GM18909 (cell line): ENCODE data around the gene MYOM1.

ENCODE experiments used
- ATAC-seq: cut with Tn5 transposase; IDR thresholded peaks from one replicate; pipeline ENCODE4 v1.9.1; 2021; ENCODE audit warnings: mild to moderate bottlenecking; ENCODE audit not compliant: unreplicated experiment, poor library complexity

MYOM1 gene

GRCh38 chr18:3219631-3220335 lies at the start of gene MYOM1:
Gene MYOM1 (minus strand): TSS chr18:3219968. CDS start chr18:3215223, 4,745 bp downstream.
- ATAC-seq = no peak

- no peak for ATAC-seq
Measured at GRCh38 chr18:3269241-3269913, 49.6 kb upstream of the MYOM1 start.

GRCh38 chr18:3268306-3268705 lies 48.5 kb upstream of the MYOM1 start:
- ATAC-seq = no peak

- ATAC-seq = no peak
Measured at GRCh38 chr18:3266062-3266608, 46.4 kb upstream of the MYOM1 start.

- ATAC-seq = no peak
Measured at GRCh38 chr18:3265564-3266033, 45.8 kb upstream of the MYOM1 start.

- no peak for ATAC-seq
Measured at GRCh38 chr18:3264362-3264761, 44.6 kb upstream of the MYOM1 start.

GRCh38 chr18:3263132-3263700 lies 43.4 kb upstream of the MYOM1 start:
- no peak for ATAC-seq

- peak; percentile 45 for ATAC-seq
Measured at GRCh38 chr18:3262234-3263131, 42.7 kb upstream of the MYOM1 start.

GRCh38 chr18:3261373-3262233 lies 41.8 kb upstream of the MYOM1 start, which contains the start of gene MYL12B:
Gene MYL12B (plus strand): TSS chr18:3262133. CDS start chr18:3272899, 10,766 bp downstream.
- peak; percentile 88 for ATAC-seq

- ATAC-seq = no peak
Measured at GRCh38 chr18:3260995-3261372, 41.2 kb upstream of the MYOM1 start.

GRCh38 chr18:3257627-3258120 lies 37.9 kb upstream of the MYOM1 start:
- no peak for ATAC-seq

- ATAC-seq = no peak
Measured at GRCh38 chr18:3256693-3257626, 37.2 kb upstream of the MYOM1 start.

GRCh38 chr18:3255611-3256165 lies 35.9 kb upstream of the MYOM1 start:
- no peak for ATAC-seq

GRCh38 chr18:3254725-3255124 lies 35.0 kb upstream of the MYOM1 start:
- no peak for ATAC-seq

GRCh38 chr18:3252843-3253242 lies 33.1 kb upstream of the MYOM1 start:
- no peak for ATAC-seq

GRCh38 chr18:3251963-3252277 lies 32.2 kb upstream of the MYOM1 start:
- no peak for ATAC-seq

- no peak for ATAC-seq
Measured at GRCh38 chr18:3251249-3251962, 31.6 kb upstream of the MYOM1 start.
